Cardiac muscle cell (in vitro differentiated cells and primary cell): Measurements from ENCODE around the gene C14orf39. TPM values are rescaled to one million over a fixed set of nuclear protein-coding genes. Genes with fewer than 3 reads are reported as not detected.
A peak's percentile ranks its signal among the peaks of the same experiment; 100 is the strongest.

Source experiments
- DNase-seq, 2 donors: peaks; one replicate each; pipeline versions ENCODE4 v3.0.0 to v3.0.0-alpha.2; 2010 to 2017; ENCODE audit warnings: low read depth in 1 of 2, low spot score in 1 of 2
- H3K27ac ChIP-seq: fragments of 200-600 bp; sonication (generic); 2 replicates; pipeline ENCODE4 v1.5.1; 2016
- H3K27me3 ChIP-seq: fragments of 200-600 bp; sonication (generic); 2 replicates; pipeline ENCODE4 v1.6.0; 2016; ENCODE audit warnings: control low read depth
- H3K36me3 ChIP-seq: fragments of 200-600 bp; sonication (generic); 2 replicates; pipeline ENCODE4 v1.5.1; 2016; ENCODE audit warnings: control low read depth
- H3K4me1 ChIP-seq: fragments of 200-600 bp; sonication (generic); 2 replicates; pipeline ENCODE4 v1.8.1; 2017; ENCODE audit warnings: low read depth, mild to moderate bottlenecking, mixed run types
- H3K4me3 ChIP-seq: fragments of 200-600 bp; sonication (generic); 2 replicates; pipeline ENCODE4 v1.5.1; 2016; ENCODE audit warnings: mild to moderate bottlenecking
- H3K9me3 ChIP-seq: fragments of 200-600 bp; sonication (generic); 2 replicates; pipeline ENCODE4 v1.5.1; 2017; ENCODE audit warnings: low read depth, mild to moderate bottlenecking, control low read depth
- CTCF ChIP-seq: IDR thresholded peaks from 2 replicates; pipeline ENCODE4 v1.5.1; 2012; ENCODE audit warnings: low read depth, mild to moderate bottlenecking, low read length
- polyA plus RNA-seq: library from polyadenylated mRNA; unstranded; fragments of >200 nt; fragmentation: Nextera tagmentation; extraction: Ambion mirVana; gene quantifications from 2 replicates; pipeline ENCODE4 v1.2.1, GENCODE V29; 2016
- total RNA-seq: library from RNA; depleted of rRNA; stranded (reverse); fragments of >200 nt; gene quantifications from 2 replicates; pipeline ENCODE4 v1.2.3, GENCODE V29; 2016

The C14orf39 gene
- total and polyA plus RNA-seq, 2 experiments from 2014 or later = 1.5 to 2.2 TPM

GRCh38 chr14:60514378-60514740, 28.5 kb upstream of the C14orf39 start:
- TF ChIP-seq CTCF = no peak
- Histone ChIP-seq H3K4me1 (no peaks in the 10 kb centered on the region), H3K27me3 (peaks cover 100% of the 10 kb centered on the region), H3K27ac (no peak overlapping the region), H3K36me3 (no peaks in the 10 kb centered on the region), H3K9me3 (no peaks in the 10 kb centered on the region), H3K4me3 (peak overlapping the region; percentile 33)
- DNase-seq = no peak

- no peak overlapping the region for H3K27ac ChIP-seq
- no peak for TF ChIP-seq CTCF
- no peak overlapping the region for H3K4me3 ChIP-seq
- no peaks in the 10 kb centered on the region for H3K9me3 ChIP-seq
- H3K36me3 ChIP-seq = no peaks in the 10 kb centered on the region
- DNase-seq = no peak
- H3K27me3 ChIP-seq = peaks cover 100% of the 10 kb centered on the region
- peaks cover 4% of the 10 kb centered on the region for H3K4me1 ChIP-seq
Observed at GRCh38 chr14:60512973-60513571, 27.2 kb upstream of the C14orf39 start.

- no peak overlapping the region for H3K4me3 ChIP-seq
- no peak for DNase-seq
- peaks cover 100% of the 10 kb centered on the region for H3K27me3 ChIP-seq
- no peak for TF ChIP-seq CTCF
- no peak overlapping the region for H3K27ac ChIP-seq
- peaks cover 4% of the 10 kb centered on the region for H3K4me1 ChIP-seq
- no peaks in the 10 kb centered on the region for H3K36me3 ChIP-seq
- H3K9me3 ChIP-seq = no peaks in the 10 kb centered on the region
Observed at GRCh38 chr14:60512126-60512525, 26.3 kb upstream of the C14orf39 start.

GRCh38 chr14:60510951-60511599, 25.2 kb upstream of the C14orf39 start:
- no peak for DNase-seq
- no peak for TF ChIP-seq CTCF
- H3K27ac ChIP-seq = no peak overlapping the region
- H3K27me3 ChIP-seq = peaks cover 100% of the 10 kb centered on the region
- no peaks in the 10 kb centered on the region for H3K36me3 ChIP-seq
- peaks cover 4% of the 10 kb centered on the region for H3K4me1 ChIP-seq
- no peaks in the 10 kb centered on the region for H3K9me3 ChIP-seq
- no peak overlapping the region for H3K4me3 ChIP-seq

GRCh38 chr14:60510254-60510950, 24.5 kb upstream of the C14orf39 start:
- no peaks in the 10 kb centered on the region for H3K36me3 ChIP-seq
- no peak overlapping the region for H3K4me3 ChIP-seq
- H3K27ac ChIP-seq = no peak overlapping the region
- no peaks in the 10 kb centered on the region for H3K9me3 ChIP-seq
- peaks cover 100% of the 10 kb centered on the region for H3K27me3 ChIP-seq
- no peak for TF ChIP-seq CTCF
- DNase-seq = no peak
- H3K4me1 ChIP-seq = peaks cover 4% of the 10 kb centered on the region
